Thyroid gland (tissue), 4 donors: ENCODE measurements around the gene SECTM1.

Experiments used
- CTCF ChIP-seq, 6 experiments: fragments of 200-600 bp in 3 of 6; fragments of 450-650 bp in 3 of 6; sonication (generic) in 3 of 6; IDR thresholded peaks; one replicate each; pipeline ENCODE4 v1.5.1; 2016 to 2019; ENCODE audit warnings: antibody characterized with exemption in 6 of 6, mild to moderate bottlenecking in 2 of 6, inconsistent platforms in 1 of 6, moderate library complexity in 1 of 6
- POLR2A ChIP-seq, 2 donors: fragments of 450-650 bp; IDR thresholded peaks; one replicate each; pipeline ENCODE4 v1.6.1; 2017; ENCODE audit warnings: antibody characterized with exemption in 2 of 2, mild to moderate bottlenecking in 2 of 2, moderate library complexity in 1 of 2

DNA sequence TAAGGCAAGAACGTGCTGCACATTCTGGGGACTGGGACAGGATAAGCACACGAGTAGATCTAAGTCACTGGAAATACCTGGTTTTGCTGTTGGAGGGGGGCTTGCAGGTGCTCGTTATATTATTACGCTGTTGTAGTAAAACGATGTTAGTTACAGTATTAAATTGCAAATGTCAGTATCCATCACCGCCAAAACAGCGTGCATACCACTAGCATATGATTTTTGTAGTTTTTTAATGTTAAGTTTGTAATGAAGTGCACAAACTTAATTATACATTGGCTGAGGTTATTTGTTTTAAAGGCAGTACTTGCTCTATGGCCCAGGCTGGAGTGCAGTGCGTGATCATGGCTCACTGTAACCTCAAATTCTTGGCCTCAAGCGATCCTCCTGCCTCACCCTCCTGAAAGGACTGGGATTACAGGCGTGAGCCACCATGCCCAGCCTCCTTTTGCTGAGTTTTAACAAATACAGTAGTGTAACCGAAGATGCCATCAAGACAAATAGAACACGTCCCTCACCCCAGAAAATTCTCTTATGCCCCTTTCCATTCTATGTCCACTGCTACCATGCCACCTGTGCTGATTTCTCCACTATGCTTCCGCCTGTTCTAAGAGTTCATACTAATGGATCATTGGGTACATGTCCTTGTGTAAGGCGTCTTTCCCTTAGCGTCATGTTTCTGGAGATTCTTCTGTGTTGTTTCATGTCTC is 39.3 kb downstream of the SECTM1 start:
- TF ChIP-seq CTCF (IDR thresholded peaks at IDR 0.05): no peak
- TF ChIP-seq POLR2A (IDR thresholded peaks at IDR 0.05): no peak
